Measurements from ENCODE around the gene RERE.

Gene RERE

DNA sequence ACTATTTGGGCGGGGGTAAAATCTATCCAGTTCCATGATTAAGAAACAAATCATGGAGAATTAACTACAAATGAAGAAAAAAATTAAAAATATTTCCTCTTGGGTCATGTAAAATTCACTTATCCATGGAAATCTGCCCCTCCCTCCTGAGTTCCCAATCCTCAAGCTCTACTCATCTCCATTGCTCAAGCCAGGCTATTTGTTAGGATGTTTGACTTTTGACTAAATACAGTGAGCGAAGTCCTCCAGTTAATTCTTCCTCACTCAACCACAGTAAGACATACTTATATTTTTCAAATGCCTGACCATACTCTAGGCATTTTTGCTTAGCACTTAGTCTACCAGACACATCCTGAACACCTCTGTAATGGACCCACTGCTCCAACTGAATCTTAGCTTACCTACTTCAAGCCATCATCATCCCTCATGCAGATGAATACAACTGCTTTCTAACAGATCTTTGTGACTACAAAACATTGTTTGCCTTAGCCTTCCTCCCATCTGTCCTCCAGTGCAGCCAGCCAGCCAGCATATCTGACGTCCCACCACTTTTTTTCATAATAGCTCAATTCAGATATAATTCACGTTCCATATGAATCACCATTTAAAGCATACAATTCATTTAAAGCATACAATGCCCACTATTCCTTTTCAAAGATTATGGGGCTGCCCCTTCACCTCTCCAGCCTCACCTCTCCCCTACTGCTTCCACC, 154.2 kb downstream of the RERE start:
- no peak for DNase-seq

DNA sequence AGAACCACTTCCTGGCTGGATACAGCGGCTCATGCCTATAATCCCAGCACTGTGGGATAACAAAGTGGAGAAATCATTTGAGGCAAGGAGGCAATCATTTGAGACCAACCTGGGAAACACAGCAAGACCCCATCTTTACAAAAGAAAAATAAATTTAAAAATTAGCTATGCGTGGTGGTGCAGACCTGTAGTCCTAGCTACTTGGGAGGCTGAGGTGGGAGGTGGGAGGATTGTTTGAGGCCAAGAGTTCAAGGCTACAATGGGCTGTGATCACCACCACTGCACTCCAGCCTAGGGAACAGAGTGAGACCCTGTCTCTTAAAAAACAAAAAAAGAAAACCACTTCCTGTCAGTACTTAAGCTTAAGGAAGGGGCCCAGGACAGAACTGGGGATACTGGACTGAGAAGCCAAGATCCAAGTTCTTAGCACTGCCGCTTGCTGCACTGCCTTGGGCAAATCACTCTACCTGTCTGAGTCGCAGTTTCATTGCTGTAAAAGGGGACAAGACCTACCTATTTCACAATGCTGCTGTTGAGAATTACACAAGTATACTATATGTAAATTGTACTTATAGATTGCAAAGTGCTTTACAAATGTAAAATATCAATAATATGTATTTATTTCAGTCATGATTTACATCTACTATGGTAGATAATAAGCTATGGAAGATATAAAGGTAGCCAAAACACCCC, 154.9 kb downstream of the RERE start:
- no peak for DNase-seq

DNA sequence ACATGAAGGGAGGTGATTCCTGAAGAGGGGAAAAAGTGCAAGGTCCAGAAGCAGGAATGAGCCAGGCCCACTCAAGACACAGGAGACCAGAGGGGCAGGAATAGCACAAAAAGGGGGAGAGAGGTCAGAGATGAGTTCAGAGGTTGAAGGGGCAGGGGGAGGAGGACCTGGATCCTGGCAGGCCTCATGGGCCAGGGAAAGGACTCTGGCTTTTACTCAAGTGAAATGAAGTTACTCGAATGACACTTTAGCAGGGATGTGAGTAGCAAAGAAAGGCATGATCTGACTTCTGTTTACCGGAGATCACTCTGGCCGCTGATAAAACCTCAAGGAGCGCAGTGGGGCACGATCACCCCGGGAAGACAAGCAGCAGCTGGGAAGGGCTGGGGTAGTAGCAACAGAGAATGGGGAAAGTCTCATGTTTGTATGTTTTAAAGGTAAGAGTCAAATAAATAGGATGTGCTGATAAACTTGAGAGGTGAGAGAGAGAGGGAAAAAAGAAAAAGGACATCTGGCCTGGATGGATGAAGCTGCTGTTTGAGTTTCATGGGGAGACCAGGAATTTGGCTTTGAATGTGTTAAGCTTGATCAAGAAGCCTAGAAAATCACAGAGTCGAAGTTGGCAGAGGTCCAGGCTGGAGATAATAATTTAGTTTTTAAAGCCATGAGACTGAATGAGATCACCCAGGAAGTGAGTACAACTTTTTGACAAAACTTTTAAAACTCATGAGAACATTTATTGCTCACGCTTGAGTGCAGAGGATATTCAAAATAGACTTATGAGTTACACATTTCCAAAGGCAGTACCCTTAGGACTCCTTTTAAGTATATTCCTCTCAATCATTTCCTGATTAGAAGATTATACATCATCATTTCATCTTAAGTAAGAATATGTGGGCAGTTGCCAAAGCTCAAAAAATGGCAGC, 156.0 kb downstream of the RERE start:
- DNase-seq: no peak

DNA sequence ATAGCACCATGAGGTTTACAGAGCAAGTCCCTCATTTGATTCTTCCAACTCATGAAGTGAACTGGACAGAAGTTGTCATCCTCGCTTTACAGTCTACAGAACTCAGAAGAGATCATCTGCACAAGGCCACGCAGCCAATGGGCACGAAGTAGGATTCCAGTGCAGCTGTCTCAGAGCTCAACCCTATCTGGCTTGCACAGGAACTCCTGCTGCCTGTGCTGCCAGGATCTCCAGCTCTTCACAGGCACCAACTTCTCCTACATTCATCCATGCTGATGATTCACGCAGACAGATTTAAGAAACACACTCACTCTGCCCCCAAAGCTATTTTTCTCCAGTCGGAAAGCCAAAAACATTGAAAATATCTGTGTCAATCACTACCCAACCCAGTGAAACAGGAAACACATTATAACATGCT, 157.0 kb downstream of the RERE start:
- no peak for DNase-seq

DNA sequence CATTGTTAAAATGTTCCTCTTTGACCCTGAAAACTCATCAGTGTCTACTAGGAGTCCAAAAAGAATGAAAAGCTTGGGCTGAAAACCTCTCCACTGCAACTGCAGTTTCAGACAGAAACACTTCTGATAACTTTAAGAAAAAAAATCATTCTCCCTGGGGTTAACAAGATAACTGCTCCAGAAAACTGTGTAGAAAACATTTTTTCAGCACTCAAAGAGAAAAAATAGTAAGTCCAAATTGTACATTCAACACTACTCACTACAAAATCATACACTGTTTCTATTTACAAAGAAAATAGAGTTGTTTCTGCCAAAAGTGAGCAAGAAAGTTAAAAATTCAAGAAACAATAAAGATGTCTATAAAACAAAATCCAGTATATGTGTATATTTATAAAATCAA, 157.8 kb downstream of the RERE start:
- no peak for DNase-seq

DNA sequence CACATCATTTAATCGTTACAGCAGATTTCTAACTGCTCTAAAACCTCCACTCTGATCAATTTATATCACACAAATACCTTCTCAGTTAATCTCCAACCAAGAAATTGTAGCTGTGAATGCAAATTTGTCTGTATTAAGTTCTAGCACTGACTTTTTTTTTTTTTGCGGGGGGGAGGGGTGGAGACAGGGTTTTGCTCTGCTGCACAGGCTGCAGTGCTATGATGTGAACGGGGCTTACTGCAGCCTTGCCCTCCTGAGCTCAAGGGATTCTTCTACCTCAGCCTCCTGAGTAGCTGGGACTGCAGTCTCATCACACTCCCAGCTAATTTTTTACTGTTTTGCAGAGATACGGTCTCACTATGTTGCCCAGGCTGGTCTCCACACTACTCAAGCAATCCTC, 163.6 kb downstream of the RERE start:
- no peak for DNase-seq

DNA sequence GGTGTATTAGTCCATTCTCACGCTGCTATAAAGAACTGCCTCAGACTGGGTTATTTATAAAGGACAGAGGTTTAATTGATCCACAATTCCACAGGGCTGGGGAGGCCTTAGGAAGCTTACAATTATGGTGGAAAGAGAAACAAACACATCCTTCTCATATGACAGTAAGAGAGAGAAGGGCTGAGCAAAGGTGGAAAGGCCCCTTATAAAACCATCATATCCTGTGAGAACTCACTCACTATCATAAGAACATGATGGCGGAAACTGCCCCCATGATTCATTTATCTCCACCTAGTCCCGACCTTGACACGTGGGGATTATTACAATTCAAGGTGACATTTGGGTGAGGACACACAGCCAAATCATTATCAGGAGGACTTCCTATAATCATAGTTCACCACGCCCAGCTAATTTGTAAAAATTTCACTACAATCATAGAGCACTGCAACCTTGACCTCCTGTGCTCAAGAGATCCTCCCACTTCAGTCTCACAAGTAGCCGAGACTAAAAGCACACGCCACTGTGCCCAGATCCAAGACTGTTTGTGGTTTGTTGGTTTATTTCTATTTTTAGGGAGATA, 164.9 kb downstream of the RERE start:
- DNase-seq: no peak

DNA sequence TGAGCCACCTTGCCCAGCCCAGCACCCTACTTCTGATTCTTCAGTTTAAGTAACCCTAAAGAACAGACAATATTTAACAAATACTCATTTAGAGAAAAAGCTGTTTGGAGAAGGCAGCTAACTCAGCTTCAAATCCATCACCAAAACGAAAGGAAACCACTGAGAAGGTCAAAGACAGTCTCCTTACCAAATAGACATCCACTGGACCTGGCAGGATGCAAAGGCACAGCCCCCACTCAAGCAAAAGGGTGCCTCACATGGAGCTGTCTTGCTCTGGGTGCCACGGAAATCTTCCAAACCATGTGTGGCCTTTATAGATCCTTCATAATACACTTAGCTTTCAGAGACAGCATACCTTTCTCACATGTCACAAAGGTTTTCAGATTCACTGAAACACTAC, 165.5 kb downstream of the RERE start:
- DNase-seq: no peak

DNA sequence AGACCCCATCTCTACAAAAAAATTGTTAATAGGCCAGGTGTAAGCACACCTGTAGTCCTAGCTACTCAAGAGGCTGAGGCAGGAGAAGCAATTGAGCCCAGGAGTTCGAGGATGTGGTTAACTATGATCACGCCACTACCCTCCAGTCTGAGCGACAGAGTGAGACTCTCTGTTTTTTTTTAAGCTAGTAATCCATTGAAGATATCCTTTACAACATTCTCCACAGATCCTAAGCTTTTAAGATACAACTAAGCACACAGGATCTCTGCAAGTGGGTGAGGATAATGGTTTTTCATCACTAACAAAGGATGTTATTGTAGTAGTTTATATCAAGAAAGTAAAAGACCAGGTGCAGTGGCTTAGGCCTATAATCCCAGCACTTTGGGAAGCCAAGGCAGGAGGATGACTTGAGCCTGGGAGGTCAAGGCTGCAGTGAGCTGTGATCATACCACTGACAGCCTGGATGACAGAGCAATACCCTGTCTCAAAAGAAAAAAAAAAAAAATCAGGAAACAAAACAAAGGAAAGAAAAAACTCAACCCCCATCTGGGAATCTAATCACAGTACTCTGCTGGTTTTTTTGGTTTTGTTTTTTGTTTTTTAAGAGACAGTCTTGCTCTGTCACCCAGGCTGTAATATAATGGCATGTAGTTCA, 166.1 kb downstream of the RERE start:
- no peak for DNase-seq

DNA sequence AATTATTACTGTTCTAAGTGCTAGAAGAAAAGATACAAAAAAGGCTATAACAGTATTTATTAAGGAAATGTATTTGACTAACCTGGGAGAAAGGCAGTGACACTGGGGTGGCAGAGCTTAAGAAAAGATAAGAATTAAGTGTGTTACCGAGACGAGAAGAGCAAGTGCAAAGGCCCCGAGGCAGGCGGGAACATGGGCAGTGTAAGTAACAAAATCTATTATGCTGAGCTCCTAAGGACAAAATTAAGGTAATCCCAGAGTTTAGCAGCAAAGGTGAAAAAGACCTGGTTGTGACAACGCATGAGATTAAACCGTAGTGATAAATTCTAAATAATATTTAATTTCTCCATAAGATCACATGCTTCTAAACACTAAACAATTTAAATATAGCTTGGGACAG, 167.6 kb downstream of the RERE start:
- no peak for DNase-seq

DNA sequence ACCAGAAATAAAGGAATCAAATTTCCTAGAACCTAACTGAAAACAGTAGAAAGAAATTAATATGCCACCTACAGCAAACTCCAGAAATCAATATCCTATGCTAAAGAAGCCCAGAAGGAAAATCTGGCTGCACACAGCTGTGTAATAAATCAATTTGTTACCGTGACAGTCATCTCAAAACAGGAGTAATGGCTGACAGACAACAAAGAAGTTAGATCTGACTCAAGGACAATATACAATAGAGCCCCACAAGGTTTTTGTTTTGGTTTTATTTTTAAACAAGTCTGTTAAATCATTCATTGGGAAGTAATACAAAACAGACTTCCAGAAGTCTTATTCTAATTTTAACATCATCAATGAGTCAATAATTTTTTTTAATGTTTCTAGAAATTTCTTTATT, 168.4 kb downstream of the RERE start:
- DNase-seq: no peak

DNA sequence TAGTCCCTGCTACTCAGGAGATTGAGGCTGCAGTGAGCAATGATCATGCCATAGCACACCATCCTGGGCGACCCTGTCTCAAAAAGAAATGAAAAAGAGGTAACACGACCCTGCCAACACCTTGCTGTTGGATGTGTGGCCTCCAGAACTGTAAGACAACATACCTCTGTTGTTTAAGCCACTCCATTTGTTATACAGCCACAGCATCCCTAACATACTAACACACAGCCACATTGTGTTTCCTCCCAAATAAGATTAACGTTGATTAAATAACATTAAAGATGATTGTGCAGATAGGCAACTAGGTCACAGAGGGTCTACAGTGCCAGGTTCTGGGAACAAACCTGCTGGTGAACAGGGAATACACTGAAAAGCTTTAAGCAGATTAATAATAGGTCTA, 170.4 kb downstream of the RERE start:
- DNase-seq: no peak

DNA sequence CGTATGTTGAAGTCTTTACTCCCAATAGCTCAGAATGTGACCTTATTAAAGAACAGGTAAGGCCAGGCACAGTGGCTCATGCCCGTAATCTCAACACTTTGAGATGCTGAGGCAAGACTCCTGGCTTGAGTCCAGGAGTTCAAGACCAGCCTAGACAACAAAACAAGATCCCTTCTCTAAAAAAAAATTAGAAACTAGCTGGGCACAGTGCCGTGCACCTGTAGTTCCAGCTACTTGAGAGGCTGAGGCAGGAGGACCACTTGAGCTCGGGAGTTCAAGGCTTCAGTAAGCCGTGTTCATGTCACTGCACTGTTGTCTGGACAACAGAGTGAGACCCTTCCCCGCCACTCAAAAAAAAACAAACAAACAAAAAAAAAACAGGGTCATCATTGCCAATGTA, 171.3 kb downstream of the RERE start:
- DNase-seq: no peak

DNA sequence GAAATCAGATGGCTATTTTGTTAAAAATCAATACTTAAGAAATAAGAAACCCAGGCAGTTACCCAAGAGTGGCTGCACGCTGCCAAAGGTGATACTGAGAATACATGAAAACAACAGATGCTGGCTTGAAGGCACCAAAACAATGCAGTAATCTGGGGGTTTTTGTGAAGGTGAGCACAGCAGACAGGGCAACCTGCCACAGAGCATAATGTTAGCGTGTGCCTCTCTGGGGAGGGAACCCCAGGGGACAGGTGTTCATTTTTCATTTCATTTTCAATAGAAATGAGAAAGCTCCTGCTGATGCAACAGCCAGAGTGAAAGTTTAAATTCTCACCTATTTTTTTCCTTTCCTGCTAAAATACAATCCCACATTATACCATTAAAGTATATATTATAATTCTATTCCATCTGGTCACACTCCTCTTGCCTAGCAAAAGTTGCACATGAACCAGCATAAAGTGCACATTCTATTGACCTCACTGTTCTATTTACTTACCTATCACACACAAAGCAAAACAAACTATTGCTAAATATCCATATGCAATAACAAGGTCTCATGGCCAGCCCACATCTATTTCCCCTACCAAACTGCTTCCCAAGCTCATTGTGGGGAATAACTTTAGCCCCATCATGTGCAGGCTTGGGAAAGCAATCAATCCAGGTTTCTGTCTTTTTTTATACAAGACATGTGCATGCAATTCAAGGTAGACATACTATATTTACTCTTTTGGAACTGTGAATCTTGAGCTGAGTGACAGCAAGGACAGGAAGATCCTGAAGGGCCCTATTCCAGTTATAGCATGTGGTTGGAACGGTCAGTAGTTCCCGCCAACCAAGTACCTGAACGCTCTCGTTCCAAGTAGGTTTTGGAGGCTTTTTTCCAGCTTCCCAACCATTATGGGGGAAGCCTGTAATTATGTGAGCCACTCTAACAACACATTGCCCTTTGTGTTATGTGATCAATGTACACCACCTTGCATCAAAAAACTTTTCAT, 173.6 kb downstream of the RERE start:
- peak; percentile 77 for DNase-seq

DNA sequence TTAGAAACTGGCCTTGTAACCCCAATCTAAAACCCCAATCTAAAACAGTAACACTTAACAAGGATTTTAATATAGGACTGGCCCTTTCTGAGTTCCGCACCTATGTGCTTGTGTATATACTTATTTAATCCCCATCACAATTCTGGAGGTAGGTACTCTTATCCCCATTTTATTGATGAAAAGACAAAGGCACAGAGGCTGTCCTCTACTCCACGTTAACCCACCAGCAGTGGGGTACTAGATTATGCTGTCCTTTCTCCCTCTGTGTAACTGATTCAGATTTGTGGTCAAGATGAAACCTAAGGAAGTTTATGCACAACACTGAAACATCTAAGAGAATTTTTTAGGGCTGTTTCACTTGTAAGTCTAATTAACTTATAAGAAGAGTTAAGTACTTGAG, 175.3 kb downstream of the RERE start:
- DNase-seq: no peak

DNA sequence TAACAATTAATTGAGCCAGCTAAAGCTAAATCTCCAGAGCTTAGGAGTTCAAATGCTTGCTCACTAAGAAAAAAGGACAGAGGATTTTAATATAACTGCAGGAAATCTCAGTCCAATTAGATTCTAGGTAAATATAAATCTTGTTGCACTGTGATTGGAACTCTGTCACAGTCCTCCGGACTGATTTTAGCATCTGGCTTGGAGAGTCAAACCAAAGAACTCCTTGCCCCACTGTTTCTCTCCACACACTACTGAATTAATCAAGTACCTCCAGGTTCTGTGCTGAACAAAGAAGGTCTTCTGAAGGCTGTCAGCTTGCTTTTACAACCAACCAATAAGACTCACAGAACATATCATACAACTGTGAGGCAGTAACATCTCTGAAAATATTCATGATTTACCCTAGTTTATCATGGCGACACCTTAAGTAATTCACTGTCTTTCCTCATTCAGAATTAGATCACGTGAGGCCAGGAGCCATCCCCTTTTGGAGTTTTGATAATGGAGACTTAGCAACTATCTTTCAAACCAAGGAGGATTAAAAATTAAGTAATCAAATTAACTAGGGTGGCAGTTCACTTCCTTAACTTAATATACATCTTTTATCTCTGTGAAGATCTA, 176.0 kb downstream of the RERE start:
- no peak for DNase-seq

DNA sequence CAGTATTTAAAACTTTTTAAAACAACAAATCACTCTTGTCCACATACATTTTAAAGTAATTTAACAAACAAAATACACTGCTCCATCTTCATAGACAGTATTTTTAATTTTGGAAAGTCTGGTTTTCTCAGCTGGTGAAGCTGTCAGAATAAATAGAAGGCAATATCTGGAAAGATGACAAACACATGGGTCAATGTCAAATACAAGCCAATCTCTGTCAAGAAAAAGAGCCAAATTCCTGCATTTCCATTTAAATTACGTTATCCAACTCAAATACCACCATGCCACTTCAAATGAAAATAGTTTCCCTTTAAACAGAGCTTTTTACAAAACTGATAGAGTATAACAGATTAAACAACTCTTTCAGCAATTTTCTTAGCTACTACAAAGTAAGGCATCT, 176.5 kb downstream of the RERE start:
- DNase-seq: no peak

DNA sequence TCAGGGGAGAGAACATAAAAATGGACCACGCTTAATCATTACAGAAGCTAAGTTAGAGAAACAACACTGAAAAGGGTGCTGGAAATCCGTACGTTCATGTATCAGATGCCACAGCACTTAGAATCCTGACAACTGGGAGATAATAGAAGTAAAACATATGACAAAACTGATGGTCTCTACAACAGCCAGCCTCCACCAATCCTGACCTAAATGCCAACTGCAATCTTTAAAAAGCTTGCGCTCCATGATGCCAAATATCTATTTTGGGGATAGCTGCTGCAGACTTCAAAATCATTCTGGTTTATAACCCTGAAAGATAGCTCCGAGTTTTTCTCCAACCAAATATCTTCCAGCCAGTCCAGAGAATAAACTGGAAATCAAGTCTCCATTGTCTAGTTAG, 178.3 kb downstream of the RERE start:
- no peak for DNase-seq

DNA sequence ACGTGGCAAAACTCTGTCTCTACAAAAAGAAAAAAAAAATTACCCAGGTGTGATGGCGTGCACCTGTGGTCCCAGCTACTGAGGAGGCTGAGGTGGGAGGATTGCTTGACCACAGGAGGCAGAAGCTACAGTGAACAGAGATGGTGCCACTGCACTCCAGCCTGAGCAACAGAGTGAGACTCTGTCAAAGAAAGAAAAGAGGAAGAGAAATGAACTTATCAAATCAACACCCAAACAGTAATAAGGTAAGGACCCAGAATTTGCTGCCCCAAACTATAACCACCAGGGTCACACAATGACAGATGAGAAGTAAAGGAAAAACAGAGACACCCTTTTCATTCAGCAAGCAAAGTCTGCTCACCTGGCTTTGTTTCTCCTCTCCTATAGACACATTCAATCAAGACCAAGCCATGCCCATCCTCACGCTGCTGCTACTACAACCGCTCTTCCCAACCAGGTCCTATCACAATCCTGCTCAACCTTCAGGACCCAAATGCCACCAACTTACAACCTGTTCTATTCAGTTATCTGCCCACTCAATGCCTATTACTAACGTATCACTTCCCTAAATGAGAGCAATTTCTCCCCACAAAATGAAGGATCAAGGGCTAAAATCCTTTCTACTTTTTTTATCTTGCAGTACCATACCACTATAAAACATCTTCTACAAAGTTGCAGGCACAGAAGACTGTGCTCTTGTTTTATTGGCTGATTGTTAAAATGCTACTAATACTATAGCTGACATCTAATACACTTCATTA, 183.5 kb downstream of the RERE start:
- no peak for DNase-seq

DNA sequence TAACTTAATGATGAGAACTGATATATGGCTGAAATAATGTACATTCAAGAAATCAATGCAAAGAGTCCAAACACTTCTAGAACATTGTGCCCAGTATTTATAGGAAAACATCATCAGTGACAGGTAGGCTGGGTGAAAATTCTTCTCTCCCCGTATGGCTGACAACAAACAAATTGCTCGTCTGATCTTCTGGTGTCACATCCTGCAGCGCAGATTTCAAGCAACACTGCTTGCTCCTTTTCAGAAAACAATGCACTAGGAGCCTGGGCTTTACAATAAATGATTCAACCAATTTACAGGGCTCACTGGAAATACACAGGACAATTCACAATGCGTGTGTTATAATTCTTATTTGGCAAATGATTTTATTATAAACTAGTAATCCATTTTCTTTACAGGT, 185.3 kb downstream of the RERE start:
- DNase-seq: no peak
